SH-SY5Y (cell line): Measurements from ENCODE around the gene CPPED1.

Source experiments
- GATA2 ChIP-seq: IDR thresholded peaks from 2 replicates; pipeline ENCODE4 v1.6.1; 2011; ENCODE audit warnings: mild to moderate bottlenecking, low read depth, low read length
- GATA3 ChIP-seq: IDR thresholded peaks from 2 replicates; pipeline ENCODE4 v1.6.1; 2011; ENCODE audit warnings: low read depth, mild to moderate bottlenecking, low read length, moderate library complexity

DNA sequence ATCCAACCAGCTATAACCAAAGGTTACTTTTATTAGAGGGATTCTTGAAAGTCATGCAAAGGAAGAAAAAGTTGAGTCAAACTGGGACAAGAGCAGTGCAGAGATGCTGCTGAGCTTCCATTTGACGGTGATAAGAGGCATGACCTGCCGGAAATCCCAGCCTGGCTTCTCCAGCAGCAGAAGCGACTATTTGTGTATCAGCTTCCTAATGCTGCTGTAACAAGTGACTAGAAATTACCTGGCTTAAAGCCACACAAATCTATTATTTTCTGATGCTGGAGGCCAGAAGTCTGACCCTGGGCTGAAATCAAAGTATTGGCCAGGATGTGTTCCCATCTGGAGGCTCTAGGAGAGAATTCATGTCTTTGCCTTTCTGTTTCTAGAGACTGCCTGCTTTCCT lies 41.6 kb upstream of the CPPED1 start:
- TF ChIP-seq GATA2: no peak
- no peak for TF ChIP-seq GATA3
